Left ventricle myocardium inferior (tissue), 1 donor: ENCODE measurements around the gene ZNF280D. TPM values are rescaled to one million over a fixed set of nuclear protein-coding genes. Genes with fewer than 3 reads are reported as not detected.

ENCODE experiments used
- DNase-seq: peaks from one replicate; pipeline ENCODE4 v3.0.0-alpha.2; 2020
- H3K27ac ChIP-seq: fragments of 200-600 bp; replicated peaks from 2 replicates; pipeline ENCODE4 v1.8.0; 2021
- H3K27me3 ChIP-seq: fragments of 200-600 bp; 2 replicates; pipeline ENCODE4 v1.8.0; 2021; ENCODE audit warnings: low read depth
- H3K36me3 ChIP-seq: fragments of 200-600 bp; 2 replicates; pipeline ENCODE4 v1.8.0; 2021
- H3K4me1 ChIP-seq: fragments of 200-600 bp; 2 replicates; pipeline ENCODE4 v1.8.0; 2021
- H3K4me3 ChIP-seq: fragments of 200-600 bp; 2 replicates; pipeline ENCODE4 v1.8.0; 2021; ENCODE audit warnings: mild to moderate bottlenecking, moderate library complexity
- H3K9me3 ChIP-seq: fragments of 200-600 bp; replicated peaks from 2 replicates; pipeline ENCODE4 v1.8.0; 2021
- intact Hi-C: fragments of 100-400 bp; cut with micrococcal nuclease; formaldehyde crosslinking; loops from one replicate; pipeline ENCODE4 v1.11.0; 2022
- total RNA-seq: library from RNA; stranded (reverse); fragmentation: NEBNext Ultra II Directional; extraction: Animal tissue kit (Norgen Biotek cat#: 25700); gene quantifications from one replicate; pipeline ENCODE4 v1.2.1, GENCODE V29; 2021
- TF ChIP-seq, protein P1 (sequence below): fragments of 200-600 bp; IDR thresholded peaks from 2 replicates; pipeline ENCODE4 v1.8.0; 2021; ENCODE audit warnings: antibody characterized with exemption, mild to moderate bottlenecking, borderline replicate concordance
- donor health status: DM: no; HTN: yes; CAD: no; lungs with severe emphysema.

ZNF280D gene
- total RNA-seq, 1 donor from 2014 or later, result 22.0 TPM

DNA sequence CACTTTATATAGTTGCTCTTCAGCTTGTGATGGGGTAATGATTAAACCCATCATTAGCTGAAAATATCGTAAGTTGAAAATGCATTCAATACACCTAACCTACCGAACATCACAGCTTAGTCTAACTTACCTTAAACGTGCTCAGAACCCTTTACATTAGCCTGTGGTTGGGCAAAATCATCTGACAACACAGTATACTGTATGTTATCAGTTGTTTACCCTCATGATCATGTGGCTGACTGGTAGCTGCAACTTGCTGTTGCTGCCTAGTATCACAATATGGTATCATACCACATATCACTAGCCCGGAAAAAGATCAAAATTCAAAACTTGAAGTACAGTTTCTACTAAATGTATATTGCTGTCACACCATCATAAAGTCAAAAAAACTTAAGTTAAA is 9.5 kb downstream of the ZNF280D start:
- Histone ChIP-seq H3K36me3 (peaks cover 6% of the 10 kb centered on the region), H3K4me1 (peaks cover 58% of the 10 kb centered on the region), H3K27me3 (no peaks in the 10 kb centered on the region), H3K27ac (no peak overlapping the region), H3K4me3 (no peak overlapping the region), H3K9me3 (no peaks in the 10 kb centered on the region)
- intact Hi-C loops, result no loop called here
- no peak for DNase-seq
- TF ChIP-seq, protein P1, sequence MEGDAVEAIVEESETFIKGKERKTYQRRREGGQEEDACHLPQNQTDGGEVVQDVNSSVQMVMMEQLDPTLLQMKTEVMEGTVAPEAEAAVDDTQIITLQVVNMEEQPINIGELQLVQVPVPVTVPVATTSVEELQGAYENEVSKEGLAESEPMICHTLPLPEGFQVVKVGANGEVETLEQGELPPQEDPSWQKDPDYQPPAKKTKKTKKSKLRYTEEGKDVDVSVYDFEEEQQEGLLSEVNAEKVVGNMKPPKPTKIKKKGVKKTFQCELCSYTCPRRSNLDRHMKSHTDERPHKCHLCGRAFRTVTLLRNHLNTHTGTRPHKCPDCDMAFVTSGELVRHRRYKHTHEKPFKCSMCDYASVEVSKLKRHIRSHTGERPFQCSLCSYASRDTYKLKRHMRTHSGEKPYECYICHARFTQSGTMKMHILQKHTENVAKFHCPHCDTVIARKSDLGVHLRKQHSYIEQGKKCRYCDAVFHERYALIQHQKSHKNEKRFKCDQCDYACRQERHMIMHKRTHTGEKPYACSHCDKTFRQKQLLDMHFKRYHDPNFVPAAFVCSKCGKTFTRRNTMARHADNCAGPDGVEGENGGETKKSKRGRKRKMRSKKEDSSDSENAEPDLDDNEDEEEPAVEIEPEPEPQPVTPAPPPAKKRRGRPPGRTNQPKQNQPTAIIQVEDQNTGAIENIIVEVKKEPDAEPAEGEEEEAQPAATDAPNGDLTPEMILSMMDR, result no peak

DNA sequence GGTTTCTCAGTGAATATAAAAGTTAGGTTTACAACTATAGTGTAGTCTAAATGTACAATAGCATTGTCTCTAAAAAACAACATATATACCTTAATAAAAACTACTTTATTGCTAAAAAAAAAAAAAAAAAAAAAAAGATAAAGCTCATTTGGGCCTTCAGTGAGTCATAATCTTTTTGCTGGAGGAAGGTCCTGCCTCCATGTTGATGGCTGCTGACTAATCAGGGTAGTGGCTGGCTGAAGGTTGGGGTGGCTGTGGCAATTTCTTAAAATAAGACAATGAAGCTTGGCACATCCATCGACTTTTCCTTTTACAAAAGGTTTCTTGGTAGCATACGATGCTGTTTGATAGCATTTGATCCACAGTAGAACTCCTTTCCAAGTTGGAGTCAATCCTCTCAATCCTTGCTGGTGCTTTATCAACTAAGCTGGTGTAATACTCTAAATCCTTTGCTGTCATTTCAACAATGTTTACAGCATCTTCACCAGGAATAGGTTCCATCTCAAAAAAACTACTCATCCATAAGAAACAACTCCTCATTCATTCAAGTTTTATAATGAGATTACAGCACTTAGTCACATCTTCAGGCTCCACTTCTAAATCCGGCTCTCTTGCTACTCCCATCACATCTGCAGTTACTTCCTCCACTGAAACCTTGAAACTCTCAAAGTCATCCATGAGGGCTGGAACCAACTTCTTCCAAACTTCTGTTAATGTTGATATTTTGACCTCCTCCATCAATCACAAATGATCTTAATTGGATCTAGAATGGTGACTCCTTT is 13.3 kb downstream of the ZNF280D start:
- TF ChIP-seq, protein P1, result no peak
- Histone ChIP-seq H3K4me3 (no peak overlapping the region), H3K27me3 (no peaks in the 10 kb centered on the region), H3K9me3 (no peaks in the 10 kb centered on the region), H3K36me3 (no peaks in the 10 kb centered on the region), H3K27ac (no peak overlapping the region), H3K4me1 (peaks cover 64% of the 10 kb centered on the region)
- intact Hi-C loops, result no loop called here
- DNase-seq, result no peak

DNA sequence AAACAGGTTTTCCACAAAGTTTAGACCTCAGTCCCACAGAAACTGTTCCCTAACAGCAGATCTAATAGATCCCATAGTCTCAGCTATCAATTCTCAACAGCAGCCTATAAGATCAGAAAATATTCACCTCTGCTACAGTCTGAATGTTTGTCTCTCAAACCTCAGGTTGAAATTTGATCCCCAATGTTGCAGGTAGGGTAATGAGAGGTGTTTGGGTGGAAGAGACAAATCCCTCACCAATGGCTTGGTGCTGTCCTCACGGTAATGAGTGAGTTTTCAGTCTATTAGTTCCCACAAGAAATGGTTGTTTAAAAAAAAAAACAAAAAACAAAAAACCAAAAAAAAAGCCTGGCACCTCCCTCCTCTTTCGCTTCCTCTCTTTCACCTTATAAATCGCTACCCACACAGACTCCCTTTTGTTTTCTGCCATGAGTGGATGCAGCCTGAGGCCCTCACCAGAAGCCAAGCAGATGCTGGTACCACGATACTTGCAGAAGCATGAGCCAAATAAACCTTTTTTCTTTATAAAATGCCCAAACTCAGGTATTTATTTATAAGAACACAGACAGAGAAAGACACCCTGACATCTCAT is 14.2 kb downstream of the ZNF280D start:
- H3K4me3 ChIP-seq, result no peak overlapping the region
- H3K4me1 ChIP-seq, result peaks cover 57% of the 10 kb centered on the region
- no peaks in the 10 kb centered on the region for H3K36me3 ChIP-seq
- H3K9me3 ChIP-seq, result no peaks in the 10 kb centered on the region
- DNase-seq, result no peak
- TF ChIP-seq, protein P1, result no peak
- intact Hi-C loops, result no loop called here
- H3K27me3 ChIP-seq, result no peaks in the 10 kb centered on the region
- no peak overlapping the region for H3K27ac ChIP-seq

DNA sequence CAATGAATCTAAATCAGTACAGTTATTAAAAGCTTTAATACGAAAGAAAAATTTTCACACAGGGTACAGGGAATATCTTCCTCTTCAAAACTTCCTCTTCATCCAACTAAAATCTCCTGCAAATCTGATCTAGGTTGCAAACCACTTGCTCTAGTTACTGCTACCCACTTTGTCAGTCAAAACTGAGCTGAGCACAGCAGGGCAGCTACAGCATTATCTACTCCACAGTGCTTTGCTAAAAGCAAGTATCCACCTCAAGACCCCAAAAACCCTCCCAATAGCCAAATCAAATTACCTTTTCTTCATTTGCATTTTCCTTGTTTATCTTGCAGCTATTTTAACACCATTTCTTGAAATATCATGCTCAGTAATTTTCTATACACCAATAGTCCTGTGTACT is 14.7 kb downstream of the ZNF280D start:
- Histone ChIP-seq H3K9me3 (no peaks in the 10 kb centered on the region), H3K27ac (no peak overlapping the region), H3K36me3 (no peaks in the 10 kb centered on the region), H3K27me3 (no peaks in the 10 kb centered on the region), H3K4me3 (no peak overlapping the region), H3K4me1 (peaks cover 56% of the 10 kb centered on the region)
- TF ChIP-seq, protein P1, result no peak
- intact Hi-C loops, result no loop called here
- no peak for DNase-seq

DNA sequence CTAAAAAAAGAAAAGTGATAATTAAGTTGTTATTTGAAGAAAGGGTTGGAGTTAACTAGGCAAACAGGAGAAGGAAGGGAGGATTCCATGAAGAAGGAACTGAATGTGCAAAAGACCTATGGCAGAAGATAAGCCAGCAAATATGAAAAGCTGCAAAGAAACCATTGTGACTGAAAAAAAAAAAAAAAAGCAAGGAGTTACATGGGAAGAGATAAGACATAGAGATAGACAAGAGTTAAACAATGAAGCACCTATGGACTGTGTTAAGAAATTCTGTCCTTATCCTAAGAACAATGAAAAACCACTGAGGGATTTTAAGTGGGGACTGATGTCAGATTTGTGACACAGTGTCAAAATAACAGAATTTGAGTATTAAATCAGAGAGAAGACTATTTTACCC is 17.0 kb downstream of the ZNF280D start:
- TF ChIP-seq, protein P1, result no peak
- H3K27ac ChIP-seq, result no peak overlapping the region
- intact Hi-C loops, result no loop called here
- no peaks in the 10 kb centered on the region for H3K36me3 ChIP-seq
- H3K4me1 ChIP-seq, result peaks cover 56% of the 10 kb centered on the region
- no peak for DNase-seq
- no peaks in the 10 kb centered on the region for H3K9me3 ChIP-seq
- no peaks in the 10 kb centered on the region for H3K27me3 ChIP-seq
- H3K4me3 ChIP-seq, result no peak overlapping the region
